HG02642 (cell line): ENCODE measurements around the gene HDHD3.
"Not testable (repeated sequence)": the region's sequence is repeated elsewhere in the genome, so short reads cannot be mapped to it uniquely, and the experiment has no call there.

Experiments used
- ATAC-seq: cut with Tn5 transposase; IDR thresholded peaks from one replicate; pipeline ENCODE4 v1.9.1; 2021; ENCODE audit warnings: mild to moderate bottlenecking; ENCODE audit not compliant: unreplicated experiment, poor library complexity

Gene HDHD3

DNA sequence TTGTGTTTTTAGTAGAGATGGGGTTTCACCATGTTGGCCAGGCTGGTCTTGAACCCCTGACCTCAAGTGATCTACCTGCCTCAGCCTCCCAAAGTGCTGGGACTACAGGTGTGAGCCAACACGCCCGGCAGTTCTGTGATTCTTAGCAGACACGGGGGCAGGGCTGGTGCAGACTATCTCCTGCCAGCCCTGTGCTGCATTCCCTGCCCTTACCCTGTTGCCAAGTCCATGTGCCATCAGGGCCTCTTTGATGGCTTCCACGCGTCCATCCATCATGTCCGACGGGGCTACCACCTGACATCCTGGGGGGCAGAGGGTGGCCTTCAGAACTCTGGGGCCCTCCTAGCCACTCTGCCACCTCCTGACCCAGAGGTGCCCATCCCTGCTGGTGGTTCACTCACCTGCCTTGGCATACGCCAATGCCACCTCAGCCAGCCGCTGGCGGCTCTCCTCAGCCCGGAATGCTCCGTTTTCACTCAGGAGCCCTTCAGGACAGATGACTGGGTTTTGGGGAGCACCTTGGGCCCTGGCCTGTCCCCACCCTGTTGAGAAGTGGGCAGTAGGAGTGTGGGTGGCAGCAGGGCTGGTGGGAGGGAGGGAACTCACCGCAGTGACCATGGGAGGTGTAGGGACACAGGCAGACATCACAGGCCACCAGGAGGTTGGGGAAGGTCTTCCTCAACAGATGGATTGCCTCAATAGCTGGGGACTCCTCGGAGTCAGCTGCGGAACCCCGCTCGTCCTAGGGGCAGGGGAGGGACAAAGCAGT lies 13.6 kb upstream of the HDHD3 start:
- ATAC-seq: no peak

DNA sequence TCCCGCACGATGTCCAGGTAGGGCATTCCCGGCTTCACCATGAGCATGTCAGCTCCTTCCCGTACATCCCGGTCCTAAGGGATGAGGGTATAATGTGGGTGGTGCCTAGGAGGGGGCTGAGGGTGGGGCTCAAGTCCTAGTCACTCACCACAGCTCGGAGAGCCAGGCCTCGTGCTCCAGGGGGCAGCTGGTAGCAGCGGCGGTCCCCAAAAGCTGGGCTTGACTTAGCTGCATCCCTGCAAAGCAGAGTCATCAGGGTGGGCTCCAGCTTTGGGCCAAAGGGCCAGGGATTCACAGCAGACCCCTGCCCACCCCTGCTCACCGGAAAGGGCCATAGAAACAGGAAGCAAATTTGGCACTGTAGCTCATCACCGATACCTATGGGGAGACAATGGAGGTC lies 12.7 kb upstream of the HDHD3 start:
- ATAC-seq: no peak

DNA sequence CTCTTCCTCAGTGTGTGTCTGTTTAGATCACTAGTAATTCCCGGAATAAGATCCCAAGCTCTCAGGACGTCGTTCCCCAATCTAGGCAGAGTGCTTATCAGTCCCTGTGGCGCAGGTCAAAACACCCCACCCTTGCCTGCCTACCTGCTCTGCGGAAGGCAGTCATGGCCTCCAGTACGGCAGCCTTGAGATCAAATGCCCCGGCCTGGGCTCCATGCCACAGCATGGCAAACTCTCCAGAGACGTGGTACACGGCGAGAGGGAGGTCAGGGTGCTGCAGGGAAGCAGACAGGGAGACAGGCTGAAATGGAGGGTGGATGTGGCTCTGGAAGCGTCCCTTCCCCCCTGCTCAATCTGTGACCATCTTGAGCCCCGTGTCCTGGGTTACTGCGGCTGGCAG lies 12.0 kb upstream of the HDHD3 start:
- ATAC-seq: no peak

DNA sequence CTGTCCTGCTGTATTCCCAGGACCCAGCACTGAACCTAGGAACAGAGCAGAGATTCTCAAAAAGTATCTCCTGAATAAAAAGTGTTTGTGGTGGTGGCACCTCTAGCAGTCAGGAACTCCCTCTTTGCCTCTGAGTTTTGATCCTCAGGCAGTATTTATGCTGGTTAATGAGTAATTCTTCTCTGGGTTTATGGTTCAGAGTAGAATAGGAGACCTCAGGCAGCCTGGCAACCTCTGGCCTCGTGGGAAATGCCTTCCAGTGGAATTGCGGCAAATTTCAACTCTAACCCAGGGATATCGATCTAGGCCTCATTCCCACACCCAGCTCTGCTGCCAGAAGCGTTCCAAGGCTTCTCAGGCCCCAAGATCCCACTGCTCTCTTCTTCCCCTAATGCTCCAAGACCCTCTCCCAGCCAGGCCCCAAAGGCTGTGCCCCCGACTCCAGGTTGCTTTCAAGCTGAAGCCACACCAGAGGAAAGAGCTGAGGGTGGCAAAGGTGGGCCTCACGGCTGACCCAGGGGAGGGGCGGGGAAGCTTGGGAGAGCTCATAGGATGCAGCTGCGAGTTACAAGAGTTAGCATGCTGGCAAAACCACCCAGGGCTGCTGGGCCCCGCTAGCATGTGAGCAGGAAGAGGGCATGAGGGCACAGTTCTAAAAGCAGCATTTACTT lies 10.9 kb upstream of the HDHD3 start:
- ATAC-seq: no peak

DNA sequence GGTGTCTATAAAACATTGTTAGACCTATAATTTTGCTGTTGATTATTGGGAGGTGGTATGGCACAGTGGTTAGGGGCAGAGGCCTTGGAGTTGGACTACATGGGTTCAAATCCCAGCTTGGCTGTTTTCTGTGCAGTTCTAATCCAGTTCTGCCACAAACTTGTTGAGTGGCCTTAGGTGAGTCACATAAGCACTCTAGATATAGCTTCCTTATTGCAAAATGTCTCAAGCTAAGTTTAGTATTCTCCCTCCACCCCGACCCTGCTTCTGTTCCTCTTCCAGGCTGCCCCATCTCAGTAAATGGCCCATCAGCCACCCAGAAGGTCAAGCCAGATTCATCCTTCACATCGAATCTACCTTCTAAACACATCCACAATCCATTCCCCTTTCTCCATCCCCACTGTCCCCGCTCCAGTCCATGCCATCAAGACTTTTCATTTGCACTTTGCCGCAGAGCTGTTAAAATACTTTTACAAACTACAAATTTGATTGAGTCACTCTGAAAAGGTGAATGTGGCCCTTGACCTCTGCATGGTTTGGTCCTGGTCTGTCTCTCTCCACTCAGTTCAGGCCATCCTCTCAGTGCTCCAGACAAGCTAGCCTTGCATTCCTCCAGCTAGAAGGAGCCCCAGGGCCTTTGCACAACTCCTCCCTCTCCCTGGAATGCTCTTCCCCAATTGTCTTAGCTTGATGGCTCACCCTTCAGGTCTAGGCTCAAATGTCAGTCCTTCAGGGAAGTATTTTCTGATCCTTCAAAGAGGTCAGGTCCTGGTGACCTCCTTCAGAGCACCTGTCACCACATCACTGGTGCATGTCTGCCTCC lies 10.0 kb upstream of the HDHD3 start:
- no peak for ATAC-seq

DNA sequence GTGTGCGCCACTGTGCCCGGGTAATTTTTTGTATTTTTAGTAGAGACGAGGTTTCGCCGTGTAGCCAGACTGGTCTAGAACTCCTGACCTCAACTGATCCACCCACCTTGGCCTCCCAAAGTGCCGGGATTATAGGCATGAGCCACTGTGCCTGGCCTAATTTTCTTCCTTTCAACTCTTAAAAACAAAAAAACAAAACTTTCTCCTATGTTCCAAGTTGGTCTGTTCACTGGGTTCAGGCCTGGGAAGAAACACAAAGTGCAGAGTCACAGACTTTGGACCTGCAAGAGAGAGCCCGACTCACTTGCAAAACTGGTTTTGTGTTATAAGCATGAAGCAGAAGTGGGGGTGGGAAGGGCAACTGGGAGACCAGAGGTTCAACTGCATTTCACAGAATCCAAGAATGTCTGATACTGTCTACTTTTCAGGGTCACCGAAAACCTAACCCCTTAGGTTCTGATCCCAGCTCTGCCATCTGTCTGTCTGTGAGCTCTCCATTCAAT lies 5.2 kb upstream of the HDHD3 start:
- no peak for ATAC-seq

DNA sequence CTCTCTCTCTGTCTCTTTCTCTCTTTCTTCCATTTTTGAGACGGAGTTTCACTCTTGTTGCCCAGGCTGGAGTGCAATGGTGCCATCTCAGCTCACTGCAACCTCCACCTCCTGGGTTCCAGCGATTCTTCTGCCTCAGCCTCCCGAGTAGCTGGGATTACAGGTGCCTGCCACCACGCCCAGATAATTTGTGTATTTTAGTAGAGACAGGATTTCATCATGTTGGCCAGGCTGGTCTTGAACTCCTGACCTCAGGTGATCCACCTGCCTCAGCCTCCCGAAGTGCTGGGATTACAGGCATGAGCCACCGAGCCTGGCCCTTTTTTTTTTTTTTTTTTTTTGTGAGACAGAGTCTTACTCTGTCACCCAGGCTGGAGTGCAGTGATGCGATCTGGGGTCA lies 4.7 kb upstream of the HDHD3 start:
- ATAC-seq: not testable (repeated sequence)

DNA sequence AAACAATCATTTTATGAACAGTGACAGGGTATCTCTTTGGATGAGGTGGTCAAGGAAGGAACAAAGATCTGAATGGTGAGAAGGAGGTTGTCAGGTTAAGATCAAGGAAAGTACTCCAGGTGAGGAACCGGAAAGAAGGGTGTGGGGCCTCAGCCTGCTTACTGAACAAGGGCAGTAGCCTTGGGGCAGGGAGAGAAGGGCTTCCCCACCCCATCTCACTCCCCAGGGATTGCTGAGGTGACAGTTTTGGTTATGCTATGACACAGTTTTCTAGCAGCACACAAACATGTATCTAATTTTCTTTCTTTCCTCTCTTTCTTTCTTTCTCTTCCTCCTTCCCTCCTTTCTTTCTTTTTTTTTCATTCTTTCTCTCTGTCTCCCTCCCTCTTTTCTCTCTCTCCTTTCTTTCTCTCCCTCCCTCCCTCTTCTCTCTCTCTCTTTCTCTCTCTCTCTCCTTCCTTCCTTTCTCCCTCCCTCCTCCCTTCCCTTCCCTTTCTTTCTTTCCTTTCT lies 4.1 kb upstream of the HDHD3 start:
- ATAC-seq: peak; percentile 52

DNA sequence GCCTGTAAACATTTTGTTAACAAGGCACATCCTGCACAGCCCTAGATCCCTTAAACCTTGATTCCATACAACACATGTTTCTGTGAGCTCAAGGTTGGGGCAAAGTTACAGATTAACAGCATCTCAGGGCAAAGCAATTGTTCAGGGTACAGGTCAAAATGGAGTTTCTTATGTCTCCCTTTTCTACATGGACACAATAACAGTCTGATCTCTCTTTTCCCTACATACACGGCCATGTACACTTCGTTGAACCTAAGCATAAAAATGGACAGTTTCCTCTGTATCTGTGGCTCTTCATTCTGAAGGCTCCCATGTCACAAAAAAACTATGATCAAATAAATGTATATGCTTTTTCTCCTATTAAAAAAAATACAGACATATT lies 3.0 kb upstream of the HDHD3 start:
- ATAC-seq: not testable (repeated sequence)

DNA sequence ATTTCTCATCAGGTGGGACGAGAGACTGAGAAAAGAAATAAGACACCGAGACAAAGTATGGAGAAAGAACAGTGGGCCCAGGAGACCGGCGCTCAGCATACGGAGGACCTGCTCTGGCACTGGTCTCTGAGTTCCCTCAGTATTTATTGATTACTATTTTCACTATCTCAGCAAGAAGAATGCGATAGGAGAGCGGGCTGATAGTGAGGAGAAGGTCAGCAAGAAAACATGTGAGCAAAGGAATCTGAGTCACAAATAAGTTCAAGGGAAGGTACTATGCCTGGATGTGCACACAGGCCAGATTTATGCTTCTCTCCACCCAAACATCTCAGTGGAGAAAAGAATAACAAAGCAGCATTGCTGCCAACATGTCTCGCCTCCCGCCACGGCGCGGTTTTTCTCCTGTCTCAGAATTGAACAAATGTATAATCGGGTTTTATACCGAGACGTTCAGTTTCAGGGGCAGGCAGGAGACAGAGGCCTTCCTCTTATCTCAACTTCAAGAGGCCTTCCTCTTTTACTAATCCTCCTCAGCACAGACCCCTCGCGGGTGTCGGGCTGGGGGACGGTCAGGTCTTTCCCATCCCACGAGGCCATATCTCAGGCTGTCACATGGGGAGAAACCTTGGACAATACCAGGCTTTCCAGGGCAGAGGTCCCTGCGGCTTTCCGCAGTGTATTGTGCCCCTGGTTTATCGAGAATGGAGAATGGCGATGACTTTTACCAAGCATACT lies 2.5 kb upstream of the HDHD3 start:
- not testable (repeated sequence) for ATAC-seq

DNA sequence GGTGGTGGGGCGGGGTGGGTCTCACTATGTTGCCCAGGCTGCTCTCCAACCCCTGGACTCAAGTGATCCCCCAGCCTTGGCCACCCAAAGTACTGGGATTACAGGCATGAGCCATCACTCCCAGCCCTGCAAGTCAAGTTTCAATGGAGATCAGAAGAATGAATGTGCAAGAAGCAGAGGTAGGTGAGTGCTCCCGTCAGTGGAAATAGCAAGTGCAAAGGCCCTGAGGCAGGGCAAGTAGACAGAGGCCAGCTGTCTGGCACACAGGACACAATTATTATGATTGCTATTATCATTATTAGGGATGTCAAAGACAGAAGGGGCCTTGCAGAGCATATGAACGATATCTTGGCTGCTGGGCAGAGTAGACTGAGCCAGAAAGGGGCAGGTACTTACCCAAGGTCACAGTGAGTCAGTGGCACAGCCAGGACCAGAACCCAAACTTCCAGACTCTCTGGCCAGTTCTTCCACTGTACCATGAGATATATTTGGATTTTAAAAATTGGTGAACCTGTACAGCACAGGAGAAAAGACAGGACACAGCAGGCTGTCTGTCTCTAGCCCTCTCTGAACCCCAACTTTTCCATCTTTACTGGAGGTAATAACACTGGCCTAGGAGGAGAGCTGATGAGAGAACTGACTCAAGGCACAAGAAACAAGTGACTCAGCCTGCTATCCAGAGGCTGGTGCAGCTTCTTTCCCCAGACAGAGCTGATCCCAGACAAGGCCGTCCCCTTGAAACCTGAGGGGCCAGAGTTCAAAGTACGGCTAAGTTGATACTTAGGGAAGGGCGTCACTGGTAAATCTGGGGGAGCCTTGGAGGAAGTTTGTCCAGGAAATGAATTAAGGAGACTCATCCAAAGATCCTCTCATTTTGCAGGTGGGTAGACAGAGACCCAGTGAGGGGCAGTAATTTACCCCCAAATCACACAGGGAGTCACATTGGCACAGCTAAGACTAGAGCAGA lies 1.4 kb downstream of the HDHD3 start:
- ATAC-seq: no peak

DNA sequence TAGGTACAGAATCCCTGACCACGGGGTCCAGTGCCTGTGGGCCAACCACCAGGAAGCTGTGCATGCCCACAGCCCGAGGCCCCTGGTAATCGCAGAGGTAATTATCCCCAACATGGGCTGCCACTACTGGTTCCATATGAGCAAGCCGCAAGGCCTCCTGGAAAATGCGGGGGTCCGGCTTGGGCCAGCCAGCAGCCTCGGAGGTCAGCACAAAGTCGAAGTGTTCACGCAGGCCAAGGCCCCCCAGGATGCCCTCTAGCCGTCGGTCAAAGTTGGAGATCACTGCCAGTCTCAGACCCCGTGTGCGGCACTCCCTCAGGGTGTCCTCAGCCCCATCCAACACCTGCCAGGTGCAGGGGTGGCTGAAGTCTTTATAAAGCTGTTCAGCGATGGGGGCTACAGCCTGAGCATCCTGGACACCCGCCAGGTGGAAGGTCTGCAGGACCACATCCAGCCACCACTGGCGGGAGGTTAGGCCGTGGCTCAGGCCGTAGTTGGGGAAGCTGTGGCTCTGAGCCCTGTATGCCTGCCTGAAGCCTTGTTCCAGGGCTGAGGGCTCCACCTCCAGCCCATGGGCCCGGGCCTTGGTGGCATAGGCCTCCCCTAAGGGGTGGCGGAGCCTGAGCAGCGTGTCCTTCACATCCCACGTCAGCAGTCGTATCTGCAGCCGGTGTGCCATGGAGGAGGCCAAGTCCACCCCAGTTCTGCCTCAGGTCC lies 3.0 kb downstream of the HDHD3 start:
- no peak for ATAC-seq

DNA sequence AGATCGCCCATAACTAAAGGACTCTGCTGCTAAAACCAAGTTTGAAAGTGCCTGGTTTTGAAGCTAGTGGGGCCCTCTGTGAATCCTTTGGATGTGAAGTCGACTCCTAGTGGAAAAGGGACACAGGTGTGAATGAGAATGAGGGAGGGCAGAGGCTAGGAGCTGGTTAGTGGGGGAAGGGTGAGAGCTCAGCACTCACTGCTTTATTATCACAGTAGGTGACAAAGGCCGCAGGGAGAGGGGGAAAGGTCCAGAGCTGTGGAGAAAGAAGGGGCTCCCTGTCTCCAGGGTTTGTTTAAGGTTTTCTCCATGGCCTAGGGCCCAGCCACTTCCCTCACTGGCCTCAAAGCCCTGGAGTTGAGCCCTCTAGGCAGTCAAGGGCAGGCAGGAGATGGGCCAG lies 3.5 kb downstream of the HDHD3 start:
- no peak for ATAC-seq

DNA sequence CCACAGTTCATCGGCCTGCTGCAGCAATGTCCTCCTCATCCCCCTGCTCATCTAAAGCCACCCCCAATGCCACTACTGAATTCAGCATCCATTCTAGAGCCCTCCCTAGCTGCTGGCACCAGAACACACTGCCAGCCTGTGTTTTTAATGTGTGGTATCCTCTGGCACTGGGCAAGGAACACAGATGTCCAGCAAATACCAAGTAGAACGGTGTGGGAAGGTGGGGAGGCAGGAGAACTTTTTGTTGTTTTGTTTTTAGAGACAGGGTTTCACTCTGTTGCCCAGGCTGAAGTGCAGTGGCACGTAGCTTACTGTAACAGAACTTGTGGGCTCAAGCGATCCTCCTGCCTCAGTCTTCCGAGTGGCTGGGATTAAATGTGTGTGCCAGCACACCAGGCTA lies 4.7 kb downstream of the HDHD3 start:
- no peak for ATAC-seq

DNA sequence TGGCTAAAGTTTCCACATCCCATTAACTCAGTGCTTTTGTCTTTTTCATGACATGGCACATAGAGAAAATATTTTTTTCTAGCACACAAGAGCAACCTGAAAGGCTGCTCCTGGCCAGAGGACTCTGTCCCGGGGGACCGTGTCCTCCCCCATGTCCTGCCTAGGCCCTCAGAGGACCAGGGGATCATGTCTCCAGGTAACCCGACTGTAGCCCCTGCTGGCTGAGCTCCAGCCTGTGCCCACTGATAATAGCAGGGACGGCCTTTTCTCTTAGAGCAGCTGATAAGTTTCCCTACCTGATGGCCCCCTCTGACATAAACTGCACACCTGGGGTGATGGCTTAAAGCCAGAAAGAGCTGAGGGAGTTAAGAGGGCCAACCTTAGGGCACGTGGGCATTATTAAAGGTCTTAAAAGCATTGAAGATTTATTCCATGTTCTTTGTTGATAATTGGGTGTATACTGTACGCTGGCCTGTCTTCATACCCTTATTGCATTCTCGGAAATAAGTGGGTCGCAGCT lies 5.9 kb downstream of the HDHD3 start:
- ATAC-seq: no peak

DNA sequence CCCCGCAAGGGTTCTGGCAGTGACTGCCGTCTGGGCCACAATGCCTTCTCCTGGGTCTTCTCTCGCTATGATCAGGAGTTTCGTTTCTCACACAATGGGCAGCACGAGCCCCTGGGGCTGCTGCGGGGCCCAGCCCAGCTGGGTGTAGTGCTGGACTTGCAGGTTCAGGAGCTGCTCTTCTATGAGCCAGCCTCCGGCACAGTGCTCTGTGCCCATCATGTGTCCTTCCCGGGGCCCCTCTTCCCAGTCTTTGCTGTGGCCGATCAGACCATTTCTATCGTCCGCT lies 7.0 kb downstream of the HDHD3 start:
- no peak for ATAC-seq

DNA sequence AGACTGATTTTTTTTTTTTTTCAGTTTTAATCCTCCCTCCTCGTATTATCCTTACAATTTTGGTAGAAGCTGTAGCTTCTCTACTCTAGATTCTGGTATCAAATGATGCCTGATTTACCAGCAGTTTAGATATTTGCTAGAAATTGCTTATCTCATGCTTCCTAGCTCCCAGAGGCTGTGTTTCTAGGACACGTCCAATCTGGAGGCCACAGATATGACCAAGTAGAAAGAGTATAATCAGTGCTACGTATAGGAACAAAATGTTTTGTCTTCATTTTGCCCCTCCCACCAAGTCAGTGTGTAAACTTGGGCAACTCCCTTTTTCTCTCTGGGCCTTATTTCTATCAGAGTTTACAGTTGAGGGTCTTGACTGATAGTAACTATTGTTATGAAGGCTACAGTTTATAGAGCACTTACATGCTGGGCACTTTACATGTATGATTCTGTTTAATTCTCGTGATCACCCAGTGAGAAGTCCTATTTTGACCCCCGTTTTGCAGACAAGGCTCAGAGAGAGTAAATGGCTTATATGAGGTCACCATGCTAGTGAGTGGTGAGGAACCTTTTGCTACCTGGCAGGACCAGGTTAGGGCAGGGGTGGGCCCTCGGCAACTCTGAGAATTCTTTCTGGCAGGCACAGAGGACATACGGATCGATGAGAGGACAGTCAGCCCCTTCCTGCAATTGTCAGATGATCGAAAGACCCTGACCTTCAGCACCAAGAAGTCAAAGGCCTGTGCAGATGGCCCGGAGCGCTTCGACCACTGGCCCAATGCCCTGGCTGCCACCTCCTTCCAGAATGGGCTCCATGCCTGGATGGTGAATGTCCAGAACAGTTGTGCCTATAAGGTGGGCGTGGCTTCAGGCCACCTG lies 7.6 kb downstream of the HDHD3 start:
- ATAC-seq: no peak
